Measurements from ENCODE around the gene UQCC2. TPM values are rescaled to one million over a fixed set of nuclear protein-coding genes. Genes with fewer than 3 reads are reported as not detected.

UQCC2 gene
- polyA plus RNA-seq, 1 of the 3 experiments (the other 2 are of a cell fraction), result 59.0 TPM

- POLR2A ChIA-PET, result no interaction called here
- no peak overlapping the region for H3K4me3 ChIP-seq (ENCODE audit: low read depth in 2 of 2, low read length in 1 of 2)
- no peaks in the 10 kb centered on the region for H3K36me3 ChIP-seq (replicated peaks in 1 of 2; ENCODE audit: control insufficient read depth in 1 of 2, insufficient read depth in 2 of 2, low read length in 1 of 2)
- H3K9ac ChIP-seq, result no peak overlapping the region
- DNase-seq, result no peak
- no peaks in the 10 kb centered on the region for H4K20me1 ChIP-seq (ENCODE audit: insufficient read depth)
- no peak overlapping the region for H2AFZ ChIP-seq (ENCODE audit: low read depth)
- no peaks in the 10 kb centered on the region for H3K9me3 ChIP-seq
- H3F3A ChIP-seq (replicated peaks; ENCODE audit: insufficient read depth), result no peaks in the 10 kb centered on the region
- TF ChIP-seq GATA2 (CRISPR knock-in tag; IDR thresholded peaks at IDR 0.05) (no peak), PBX3 (IDR thresholded peaks at IDR 0.05) (no peak), SIN3A (IDR thresholded peaks at IDR 0.05; ENCODE audit: borderline replicate concordance, low read depth, low read length) (no peak), JUND (IDR thresholded peaks at IDR 0.05) (no peak), RCOR1 (IDR thresholded peaks at IDR 0.05; ENCODE audit: low read length) (no peak), POLR2AphosphoS5 (IDR thresholded peaks at IDR 0.05; ENCODE audit: low read depth, low read length) (no peak), CHD2 (IDR thresholded peaks at IDR 0.05; ENCODE audit: low read length, partially characterized antibody) (no peak), MXI1 (IDR thresholded peaks at IDR 0.05; ENCODE audit: low read depth, low read length) (no peak), RFX5 (IDR thresholded peaks at IDR 0.05; ENCODE audit: low read length) (no peak), NFIC (IDR thresholded peaks at IDR 0.05; ENCODE audit: borderline replicate concordance) (no peak), GABPA (IDR thresholded peaks at IDR 0.05; ENCODE audit: low read depth) (no peak)
- TF ChIP-seq, protein P1, sequence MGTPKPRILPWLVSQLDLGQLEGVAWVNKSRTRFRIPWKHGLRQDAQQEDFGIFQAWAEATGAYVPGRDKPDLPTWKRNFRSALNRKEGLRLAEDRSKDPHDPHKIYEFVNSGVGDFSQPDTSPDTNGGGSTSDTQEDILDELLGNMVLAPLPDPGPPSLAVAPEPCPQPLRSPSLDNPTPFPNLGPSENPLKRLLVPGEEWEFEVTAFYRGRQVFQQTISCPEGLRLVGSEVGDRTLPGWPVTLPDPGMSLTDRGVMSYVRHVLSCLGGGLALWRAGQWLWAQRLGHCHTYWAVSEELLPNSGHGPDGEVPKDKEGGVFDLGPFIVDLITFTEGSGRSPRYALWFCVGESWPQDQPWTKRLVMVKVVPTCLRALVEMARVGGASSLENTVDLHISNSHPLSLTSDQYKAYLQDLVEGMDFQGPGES (IDR thresholded peaks at IDR 0.05; ENCODE audit: low read depth, low read length), result no peak
- H3K27ac ChIP-seq (ENCODE audit: low read depth in 2 of 2, low read length in 1 of 2), result no peak overlapping the region
- peaks cover 0 to 4% of the 10 kb centered on the region in 2 experiments; a peak in 3 of 4 replicates for H3K4me1 ChIP-seq (ENCODE audit: control insufficient read depth in 1 of 2, insufficient read depth in 2 of 2, low read depth in 1 of 2, low read length in 1 of 2)
- CTCF ChIA-PET, result interaction anchor here (0.7 to 2.5 kb wide), 2 partner anchors 22 to 26 kb away, joined by 3 to 7 read pairs; no protein-coding TSS in a partner anchor
- H3K79me2 ChIP-seq (ENCODE audit: insufficient read depth), result no peaks in the 10 kb centered on the region
- H3K4me2 ChIP-seq, result no peak overlapping the region
- WGBS (ENCODE audit: low lambda C conversion rate), result 94% methylated on average over 6 of the region's 7 CpGs
- no peaks in the 10 kb centered on the region for H3K9me2 ChIP-seq
- H3K27me3 ChIP-seq (ENCODE audit: insufficient read depth), result no peaks in the 10 kb centered on the region
Measured at GRCh38 chr6:33675968-33676367, 35.5 kb downstream of the UQCC2 start.

GRCh38 chr6:33673851-33674250 lies 37.6 kb downstream of the UQCC2 start:
- no peaks in the 10 kb centered on the region for H3K9me2 ChIP-seq
- no peaks in the 10 kb centered on the region for H3K36me3 ChIP-seq (replicated peaks in 1 of 2; ENCODE audit: control insufficient read depth in 1 of 2, insufficient read depth in 2 of 2, low read length in 1 of 2)
- no peak overlapping the region for H3K27ac ChIP-seq (ENCODE audit: low read depth in 2 of 2, low read length in 1 of 2)
- H3K9me3 ChIP-seq, result no peaks in the 10 kb centered on the region
- no peak overlapping the region for H3K9ac ChIP-seq
- ChIA-PET CTCF (interaction anchor here (0.7 to 2.2 kb wide), 3 partner anchors 12 to 87 kb away, joined by 3 to 8 read pairs (median 4); no protein-coding TSS in a partner anchor), POLR2A (no interaction called here)
- no peaks in the 10 kb centered on the region for H4K20me1 ChIP-seq (ENCODE audit: insufficient read depth)
- WGBS (ENCODE audit: low lambda C conversion rate), result 57% methylated on average over 4 of the region's 7 CpGs
- H3F3A ChIP-seq (replicated peaks; ENCODE audit: insufficient read depth), result no peaks in the 10 kb centered on the region
- H3K79me2 ChIP-seq (ENCODE audit: insufficient read depth), result no peaks in the 10 kb centered on the region
- H3K27me3 ChIP-seq (ENCODE audit: insufficient read depth), result no peaks in the 10 kb centered on the region
- no peak for DNase-seq
- H3K4me2 ChIP-seq, result no peak overlapping the region
- TF ChIP-seq GATA2 (CRISPR knock-in tag; IDR thresholded peaks at IDR 0.05), result no peak
- no peak for TF ChIP-seq SMC3 (IDR thresholded peaks at IDR 0.05; ENCODE audit: low read depth, low read length)
- TF ChIP-seq YY1 (IDR thresholded peaks at IDR 0.05; ENCODE audit: low read depth), result no peak
- H3K4me1 ChIP-seq (ENCODE audit: control insufficient read depth in 1 of 2, insufficient read depth in 2 of 2, low read depth in 1 of 2, low read length in 1 of 2), result peaks cover 0 to 4% of the 10 kb centered on the region in 2 experiments; a peak in 3 of 4 replicates
- no peak overlapping the region for H2AFZ ChIP-seq (ENCODE audit: low read depth)
- no peak overlapping the region for H3K4me3 ChIP-seq (ENCODE audit: low read depth in 2 of 2, low read length in 1 of 2)

All from SK-N-SH (cell line).